Bronchial epithelial cell (primary cell): ENCODE data around the gene SPTBN5. TPM values are rescaled to one million over a fixed set of nuclear protein-coding genes. Genes with fewer than 3 reads are reported as not detected.

Source experiments
- DNase-seq: peaks from one replicate; pipeline ENCODE4 v3.0.0-alpha.2; 2010; ENCODE audit warnings: low read depth
- FAIRE-seq: peaks from 2 replicates; lab custom pipeline; 2011; peaks lifted over from hg19 to GRCh38; lab: Jason Lieb, UNC
- H3K27me3 ChIP-seq: 2 replicates; pipeline ENCODE4 v1.5.1; 2011; ENCODE audit warnings: low read length; ENCODE audit not compliant: control insufficient read depth, insufficient read depth
- H3K36me3 ChIP-seq: 2 replicates; pipeline ENCODE4 v1.5.1; 2011; ENCODE audit warnings: low read length; ENCODE audit not compliant: control insufficient read depth, insufficient read depth
- H3K4me3 ChIP-seq: 2 replicates; pipeline ENCODE4 v1.5.1; 2011; ENCODE audit warnings: mild to moderate bottlenecking, low read depth, low read length, control low read depth
- total RNA-seq: library from RNA; depleted of rRNA; stranded (reverse); fragments of >200 nt; gene quantifications from 2 replicates; pipeline ENCODE4 v1.2.1, GENCODE V29; 2014
- TF ChIP-seq, protein P1 (sequence below): IDR thresholded peaks from 2 replicates; pipeline ENCODE4 v1.5.1; 2011; ENCODE audit warnings: mild to moderate bottlenecking, moderate library complexity, low read length, control low read depth, inconsistent platforms; ENCODE audit not compliant: insufficient read depth, severe bottlenecking

Gene SPTBN5
- total RNA-seq, 1 donor from 2014 or later, result 0.53 TPM

DNA sequence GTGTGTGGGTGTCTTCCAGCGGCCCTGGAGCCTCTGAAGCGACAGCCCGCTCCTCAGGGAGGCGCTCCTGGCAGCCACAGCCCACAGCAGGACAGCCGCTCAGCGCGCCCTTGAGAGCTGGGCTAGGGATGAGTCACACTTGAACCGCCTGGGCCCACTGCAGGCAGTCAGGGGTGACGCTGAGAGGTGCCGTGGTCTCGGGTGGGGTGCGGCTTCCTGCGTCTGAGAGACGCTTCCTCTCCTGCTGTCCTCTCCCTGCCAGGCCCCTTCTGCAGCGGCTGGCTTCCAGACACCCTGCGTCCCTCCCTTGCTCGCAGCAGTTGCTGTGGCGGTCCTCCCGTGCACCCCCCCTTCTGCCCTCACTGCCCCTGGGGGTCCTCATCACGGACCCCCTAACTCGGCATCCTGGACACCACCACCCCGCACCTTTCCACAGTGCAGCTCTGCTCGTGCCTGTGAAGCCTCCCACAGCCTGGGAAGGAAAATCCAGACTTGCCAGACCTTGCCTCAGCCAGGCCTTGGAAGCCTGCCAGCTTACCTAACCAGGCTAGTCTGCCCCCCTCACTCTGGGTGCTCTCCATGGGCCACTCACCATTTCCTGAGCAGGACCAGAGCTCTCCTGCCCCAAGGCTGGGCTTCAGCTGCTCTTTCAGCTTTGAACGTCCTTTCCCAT lies 1.1 kb upstream of the SPTBN5 start:
- Histone ChIP-seq H3K27me3 (no peaks in the 10 kb centered on the region), H3K4me3 (peak overlapping the region; percentile 12), H3K36me3 (peaks cover 3% of the 10 kb centered on the region)
- FAIRE-seq, result peak; percentile 81
- TF ChIP-seq, protein P1, sequence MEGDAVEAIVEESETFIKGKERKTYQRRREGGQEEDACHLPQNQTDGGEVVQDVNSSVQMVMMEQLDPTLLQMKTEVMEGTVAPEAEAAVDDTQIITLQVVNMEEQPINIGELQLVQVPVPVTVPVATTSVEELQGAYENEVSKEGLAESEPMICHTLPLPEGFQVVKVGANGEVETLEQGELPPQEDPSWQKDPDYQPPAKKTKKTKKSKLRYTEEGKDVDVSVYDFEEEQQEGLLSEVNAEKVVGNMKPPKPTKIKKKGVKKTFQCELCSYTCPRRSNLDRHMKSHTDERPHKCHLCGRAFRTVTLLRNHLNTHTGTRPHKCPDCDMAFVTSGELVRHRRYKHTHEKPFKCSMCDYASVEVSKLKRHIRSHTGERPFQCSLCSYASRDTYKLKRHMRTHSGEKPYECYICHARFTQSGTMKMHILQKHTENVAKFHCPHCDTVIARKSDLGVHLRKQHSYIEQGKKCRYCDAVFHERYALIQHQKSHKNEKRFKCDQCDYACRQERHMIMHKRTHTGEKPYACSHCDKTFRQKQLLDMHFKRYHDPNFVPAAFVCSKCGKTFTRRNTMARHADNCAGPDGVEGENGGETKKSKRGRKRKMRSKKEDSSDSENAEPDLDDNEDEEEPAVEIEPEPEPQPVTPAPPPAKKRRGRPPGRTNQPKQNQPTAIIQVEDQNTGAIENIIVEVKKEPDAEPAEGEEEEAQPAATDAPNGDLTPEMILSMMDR, result peak; percentile 20
- DNase-seq, result peak; percentile 86

DNA sequence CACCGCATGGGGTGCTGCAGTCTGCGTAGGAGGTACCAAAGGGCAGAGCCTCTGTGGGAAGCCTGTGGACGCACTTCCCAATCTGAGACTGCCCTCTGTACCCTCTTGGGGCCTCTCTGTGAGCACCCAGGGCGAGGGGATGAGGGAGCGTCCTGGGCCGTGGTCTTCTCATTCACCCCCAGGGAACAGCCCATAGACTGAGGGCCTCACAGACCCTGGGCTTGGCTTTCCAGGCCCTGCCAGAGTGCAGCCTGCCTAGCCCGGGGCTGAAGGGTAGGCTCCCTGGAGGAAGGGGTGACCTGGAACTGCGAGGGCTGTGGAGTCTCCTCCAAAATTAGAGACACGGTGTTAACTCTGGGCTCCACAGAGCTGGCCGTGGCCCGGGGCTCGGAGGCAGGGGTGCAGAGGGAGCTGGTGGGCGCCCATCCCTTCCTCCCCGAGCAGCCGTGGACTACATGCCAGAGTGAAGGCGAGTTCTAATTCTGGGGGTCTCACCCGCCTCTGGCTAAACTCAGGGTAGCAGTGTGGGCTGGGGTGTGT lies 468 bp upstream of the SPTBN5 start:
- no peaks in the 10 kb centered on the region for H3K27me3 ChIP-seq
- TF ChIP-seq, protein P1, result no peak
- peaks cover 3% of the 10 kb centered on the region for H3K36me3 ChIP-seq
- FAIRE-seq, result no peak
- peak overlapping the region; percentile 12 for H3K4me3 ChIP-seq
- DNase-seq, result no peak

DNA sequence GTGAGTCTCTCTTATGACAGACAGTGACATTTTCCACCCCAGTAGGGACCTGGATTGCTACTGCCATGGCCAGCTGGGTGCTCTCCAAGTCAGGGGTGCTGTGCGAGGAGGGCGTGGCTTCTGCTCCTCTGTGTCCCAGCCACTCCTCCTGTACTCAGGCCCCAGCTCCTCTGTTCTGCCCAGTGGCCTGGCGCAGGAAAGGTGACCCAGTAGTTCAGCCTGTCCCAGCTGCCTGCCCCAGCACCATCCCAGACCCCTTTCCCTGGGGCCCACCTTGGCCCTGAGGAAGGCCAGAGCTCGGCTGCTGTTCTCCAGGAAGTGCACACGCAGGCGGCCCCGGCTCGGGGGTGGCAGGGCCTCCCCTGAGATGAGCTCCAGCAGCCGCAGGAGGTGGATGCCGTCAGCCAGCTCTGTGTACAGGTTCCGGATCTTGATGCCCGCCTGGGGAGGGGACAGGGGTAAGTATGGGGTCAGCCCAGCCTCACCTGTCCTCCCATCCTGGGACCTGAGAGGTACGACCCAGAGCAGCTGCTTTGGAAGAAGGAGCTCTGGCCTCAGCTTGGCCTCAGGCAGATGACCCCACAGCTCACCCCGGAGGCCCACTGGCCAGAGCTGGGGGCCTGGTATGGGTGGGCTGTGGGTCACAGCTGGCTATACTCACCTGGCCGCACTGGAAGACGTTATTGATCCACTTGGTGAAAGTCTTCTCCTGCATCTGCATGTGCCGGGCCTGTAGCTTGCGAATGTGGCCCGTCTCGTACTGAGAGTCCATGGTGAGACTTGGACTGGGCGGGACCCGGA lies 1.0 kb downstream of the SPTBN5 start:
- Histone ChIP-seq H3K27me3 (no peaks in the 10 kb centered on the region), H3K36me3 (no peaks in the 10 kb centered on the region), H3K4me3 (no peak overlapping the region)
- DNase-seq (no peak), FAIRE-seq (no peak)
- TF ChIP-seq, protein P1, result no peak

DNA sequence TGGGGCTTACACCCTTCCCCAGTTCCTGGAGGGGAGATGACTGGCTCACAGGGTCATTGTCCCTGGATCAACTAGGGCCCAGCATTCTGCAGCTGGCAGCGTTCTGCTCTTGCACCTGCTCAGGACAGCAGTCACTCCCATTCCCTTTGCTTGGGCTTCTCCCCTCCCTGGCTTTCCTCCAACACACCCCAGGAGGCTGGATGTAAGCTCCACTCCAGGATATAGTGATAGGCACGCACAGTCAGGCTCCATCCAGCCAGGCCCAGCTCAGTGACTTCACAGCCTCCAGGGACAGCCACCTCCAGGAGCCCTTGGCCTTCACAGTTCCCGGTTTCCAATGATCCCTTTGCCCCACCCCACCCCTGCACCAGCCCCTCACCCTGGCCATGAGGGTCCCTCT lies 1.9 kb downstream of the SPTBN5 start:
- H3K4me3 ChIP-seq, result no peak overlapping the region
- no peaks in the 10 kb centered on the region for H3K27me3 ChIP-seq
- H3K36me3 ChIP-seq, result no peaks in the 10 kb centered on the region
- FAIRE-seq (no peak), DNase-seq (no peak)
- TF ChIP-seq, protein P1, result no peak

DNA sequence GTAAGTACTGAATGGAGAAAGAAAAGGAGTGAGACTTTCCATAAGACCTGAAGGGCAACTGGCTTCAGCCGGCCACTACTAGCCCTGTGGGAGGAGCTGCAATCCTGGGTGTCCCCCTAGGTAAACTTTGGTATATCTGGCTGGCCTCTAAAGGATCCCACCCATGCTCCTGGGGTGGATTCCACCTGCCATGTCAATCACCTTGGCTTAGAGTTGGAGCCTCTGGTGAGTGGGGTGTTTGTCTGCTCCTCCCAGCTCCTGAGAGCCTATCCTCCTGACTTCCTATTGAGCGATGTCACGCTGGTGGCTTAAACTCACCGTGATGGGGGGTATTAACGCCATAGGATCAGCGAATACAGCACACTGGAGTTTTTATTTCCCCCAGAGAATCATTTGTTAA lies 2.6 kb downstream of the SPTBN5 start:
- TF ChIP-seq, protein P1, result no peak
- FAIRE-seq (no peak), DNase-seq (no peak)
- no peaks in the 10 kb centered on the region for H3K27me3 ChIP-seq
- H3K36me3 ChIP-seq, result no peaks in the 10 kb centered on the region
- H3K4me3 ChIP-seq, result no peak overlapping the region
